Common myeloid progenitor, CD34-positive (primary cell): Measurements from ENCODE around the gene TUBGCP4. TPM values are rescaled to one million over a fixed set of nuclear protein-coding genes. Genes with fewer than 3 reads are reported as not detected.
A peak's percentile ranks its signal among the peaks of the same experiment; 100 is the strongest.

ENCODE experiments used
- CTCF ChIA-PET: fragments of 350-600 bp; sonication (Branson Sonifier 250); formaldehyde crosslinking; loops from one replicate; lab custom pipeline; 2021; ENCODE audit warnings: antibody characterized with exemption; lab: Charles Lee
- POLR2A ChIA-PET: fragments of 350-600 bp; sonication (Branson Sonifier 250); formaldehyde crosslinking; loops from one replicate; lab custom pipeline; 2021; ENCODE audit warnings: antibody characterized with exemption; lab: Charles Lee
- DNase-seq, 3 donors: peaks; one replicate each; pipeline versions ENCODE4 v3.0.0 to v3.0.0-alpha.2; 2013
- H3K27ac ChIP-seq, 2 experiments: 1 replicate in 1 of 2; 2 replicates in 1 of 2; pipeline ENCODE4 v1.7.0; 2013; ENCODE audit warnings: inconsistent platforms in 2 of 2, low read length in 2 of 2, mild to moderate bottlenecking in 2 of 2, low read depth in 1 of 2, moderate library complexity in 1 of 2; ENCODE audit not compliant: severe bottlenecking in 2 of 2, insufficient read depth in 1 of 2, poor library complexity in 1 of 2
- H3K27me3 ChIP-seq, 5 experiments: replicated peaks in 2 of 5; 1 replicate in 3 of 5; 2 replicates in 2 of 5; pipeline versions ENCODE4 v1.6.1 to v1.7.0; 2013; ENCODE audit warnings: low read length in 4 of 5, mild to moderate bottlenecking in 2 of 5, moderate library complexity in 2 of 5, inconsistent platforms in 1 of 5; ENCODE audit not compliant: insufficient read depth in 5 of 5, control insufficient read depth in 4 of 5
- H3K36me3 ChIP-seq, 4 experiments: 1 replicate in 2 of 4; 2 replicates in 2 of 4; pipeline versions ENCODE4 v1.6.1 to v1.7.0; 2013; ENCODE audit warnings: low read length in 3 of 4, control low read depth in 1 of 4, mild to moderate bottlenecking in 1 of 4; ENCODE audit not compliant: control insufficient read depth in 4 of 4, insufficient read depth in 4 of 4
- H3K4me1 ChIP-seq, 4 experiments: 1 replicate in 3 of 4; 2 replicates in 1 of 4; pipeline versions ENCODE4 v1.6.1 to v1.7.1; 2013; ENCODE audit warnings: low read length in 3 of 4, mild to moderate bottlenecking in 3 of 4, control low read depth in 1 of 4, inconsistent platforms in 1 of 4, moderate library complexity in 1 of 4; ENCODE audit not compliant: control insufficient read depth in 4 of 4, insufficient read depth in 4 of 4; ENCODE audit errors: control extremely low read depth in 1 of 4
- H3K4me3 ChIP-seq, 7 experiments: 1 replicate in 4 of 7; 2 replicates in 3 of 7; pipeline versions ENCODE4 v1.5.1 to v1.7.0; 2013; ENCODE audit warnings: mild to moderate bottlenecking in 7 of 7, low read length in 6 of 7, moderate library complexity in 6 of 7, inconsistent platforms in 2 of 7, low read depth in 2 of 7, control low read depth in 1 of 7; ENCODE audit not compliant: insufficient read depth in 4 of 7, control insufficient read depth in 1 of 7; ENCODE audit errors: extremely low read depth in 1 of 7
- H3K9me3 ChIP-seq, 5 experiments: 1 replicate in 4 of 5; 2 replicates in 1 of 5; pipeline versions ENCODE4 v1.6.1 to v1.7.1; 2013; ENCODE audit warnings: low read length in 4 of 5, mild to moderate bottlenecking in 2 of 5, inconsistent platforms in 1 of 5, low read depth in 1 of 5, moderate library complexity in 1 of 5; ENCODE audit not compliant: control insufficient read depth in 4 of 5, insufficient read depth in 2 of 5; ENCODE audit errors: control extremely low read depth in 1 of 5
- WGBS: methylation state at CpG from one replicate; pipeline ENCODE4 v1.1.5; 2013; ENCODE audit not compliant: insufficient coverage; 5-methylcytosine and 5-hydroxymethylcytosine counted together
- polyA plus RNA-seq: library from polyadenylated mRNA; unstranded; fragments of 120-200 nt; gene quantifications from one replicate; pipeline ENCODE4 v1.2.1, GENCODE V29; 2013

TUBGCP4 gene
- polyA plus RNA-seq = 18.4 TPM

- DNase-seq = peak; percentile 65 to 78 (median 73)
- peaks cover 11 to 32% (median 19%) of the 10 kb centered on the region in 4 experiments for H3K36me3 ChIP-seq
- H3K27me3 ChIP-seq = no peaks in the 10 kb centered on the region
- H3K9me3 ChIP-seq = peaks cover 0 to 10% (median 0%) of the 10 kb centered on the region in 5 experiments
- 0% methylated on average over 50 of the region's 66 CpGs for WGBS
- ChIA-PET POLR2A (interaction anchor here (0.6 kb wide), 1 partner anchor 1188 kb away, joined by 3 read pairs; no protein-coding TSS in a partner anchor), CTCF (interaction anchor here (1.0 to 2.7 kb wide), 4 partner anchors 11 to 16 kb away, joined by 3 to 15 read pairs (median 8); no protein-coding TSS in a partner anchor)
- H3K27ac ChIP-seq = peak within 1 kb of the TSS in 1 of 2 experiments; percentile 78
- peak within 1 kb of the TSS; percentile 67 to 96 (median 87) for H3K4me3 ChIP-seq
- peaks cover 15 to 38% (median 29%) of the 10 kb centered on the region in 4 experiments for H3K4me1 ChIP-seq
These were observed at the start of gene TUBGCP4, which contains the start of gene ZSCAN29 for GRCh38 chr15:43370975-43371974. Gene TUBGCP4 (plus strand): TSS chr15:43371101. CDS start chr15:43371355, 254 bp downstream. Gene ZSCAN29 (minus strand): TSS chr15:43371043. CDS start chr15:43369913, 1,130 bp downstream.

- WGBS = 96% methylated on average over 2 of the region's 6 CpGs
- no peaks in the 10 kb centered on the region for H3K9me3 ChIP-seq
- peaks cover 0 to 11% (median 4%) of the 10 kb centered on the region in 4 experiments for H3K36me3 ChIP-seq
- no peak overlapping the region for H3K27ac ChIP-seq
- ChIA-PET CTCF (interaction anchor here (1.0 to 1.8 kb wide), 2 partner anchors 20 to 39 kb away, joined by 4 to 5 read pairs; no protein-coding TSS in a partner anchor), POLR2A (interaction anchor here (0.7 kb wide), 1 partner anchor 68 kb away, joined by 3 read pairs; no protein-coding TSS in a partner anchor)
- peaks cover 4 to 16% (median 11%) of the 10 kb centered on the region in 4 experiments for H3K4me1 ChIP-seq
- DNase-seq = no peak
- no peaks in the 10 kb centered on the region for H3K27me3 ChIP-seq
- no peak overlapping the region for H3K4me3 ChIP-seq
These were observed 45.7 kb upstream of the TUBGCP4 start for GRCh38 chr15:43325039-43325684.

- Histone ChIP-seq H3K27ac (peak overlapping the region; percentile 73 to 88), H3K36me3 (peaks cover 3 to 17% (median 4%) of the 10 kb centered on the region in 4 experiments), H3K27me3 (no peaks in the 10 kb centered on the region), H3K4me1 (peaks cover 9 to 26% (median 19%) of the 10 kb centered on the region in 4 experiments), H3K4me3 (peak overlapping the region; percentile 73 to 98 (median 83)), H3K9me3 (no peaks in the 10 kb centered on the region)
- ChIA-PET POLR2A (no interaction called here), CTCF (interaction anchor here (0.7 kb wide), 1 partner anchor 60 kb away, joined by 5 read pairs; no protein-coding TSS in a partner anchor)
- 16% methylated on average over 28 of the region's 38 CpGs for WGBS
- peak in 2 of 3 donors; percentile 8 to 26 for DNase-seq
These were observed 41.5 kb upstream of the TUBGCP4 start for GRCh38 chr15:43329217-43329959.

GRCh38 chr15:43329960-43330779 is 40.7 kb upstream of the TUBGCP4 start, which contains the start of gene LCMT2:
Gene LCMT2 (minus strand): TSS chr15:43330573. CDS start chr15:43330489, 84 bp downstream.
- CTCF ChIA-PET = interaction anchor here (0.7 kb wide), 1 partner anchor 61 kb away, joined by 5 read pairs; no protein-coding TSS in a partner anchor
- peaks cover 3 to 17% (median 5%) of the 10 kb centered on the region in 4 experiments for H3K36me3 ChIP-seq
- no peaks in the 10 kb centered on the region for H3K9me3 ChIP-seq
- peak within 1 kb of the TSS; percentile 73 to 88 for H3K27ac ChIP-seq
- under 1% methylated on average over 73 of the region's 86 CpGs for WGBS
- H3K27me3 ChIP-seq = no peaks in the 10 kb centered on the region
- POLR2A ChIA-PET = no interaction called here
- DNase-seq = peak; percentile 94 to 95 (median 94)
- H3K4me1 ChIP-seq = peaks cover 9 to 26% (median 19%) of the 10 kb centered on the region in 4 experiments
- peak within 1 kb of the TSS; percentile 73 to 98 (median 83) for H3K4me3 ChIP-seq

- CTCF ChIA-PET = no interaction called here
- H3K27ac ChIP-seq = peak overlapping the region; percentile 73 to 88
- no peak for DNase-seq
- peaks cover 3 to 17% (median 7%) of the 10 kb centered on the region in 4 experiments for H3K36me3 ChIP-seq
- WGBS = 0% methylated on average over 3 of the region's 7 CpGs
- H3K4me3 ChIP-seq = peak overlapping the region; percentile 73 to 98 (median 83)
- POLR2A ChIA-PET = no interaction called here
- H3K9me3 ChIP-seq = no peaks in the 10 kb centered on the region
- H3K4me1 ChIP-seq = peaks cover 9 to 26% (median 19%) of the 10 kb centered on the region in 4 experiments
- H3K27me3 ChIP-seq = no peaks in the 10 kb centered on the region
These were observed 40.2 kb upstream of the TUBGCP4 start for GRCh38 chr15:43330780-43331087.
